Breast epithelium (tissue), 4 donors: ENCODE data around the gene C1QC. TPM values are rescaled to one million over a fixed set of nuclear protein-coding genes. Genes with fewer than 3 reads are reported as not detected.

Experiments
- DNase-seq, 2 donors: peaks; one replicate each; pipeline ENCODE4 v3.0.0-alpha.2; 2019; ENCODE audit warnings: low spot score in 2 of 2
- H3K27ac ChIP-seq, 2 donors: fragments of 200-600 bp; sonication (generic) in 1 of 2; one replicate each; pipeline ENCODE4 v1.5.1; 2016 to 2019; ENCODE audit warnings: mild to moderate bottlenecking in 1 of 2
- H3K27me3 ChIP-seq, 2 donors: fragments of 200-600 bp; sonication (generic) in 1 of 2; one replicate each; pipeline versions ENCODE4 v1.5.1 to v1.6.0; 2017 to 2019; ENCODE audit warnings: control low read depth in 1 of 2, mild to moderate bottlenecking in 1 of 2
- H3K36me3 ChIP-seq: fragments of 200-600 bp; one replicate; pipeline ENCODE4 v1.5.1; 2019
- H3K4me1 ChIP-seq, 2 donors: fragments of 200-600 bp; sonication (generic); one replicate each; pipeline ENCODE4 v1.5.1; 2016 to 2019; ENCODE audit warnings: control low read depth in 1 of 2
- H3K4me3 ChIP-seq, 3 donors: fragments of 200-600 bp; sonication (generic); 1 replicate in 2 of 3; 2 replicates in 1 of 3; pipeline ENCODE4 v1.5.1; 2016 to 2019; ENCODE audit warnings: mild to moderate bottlenecking in 3 of 3, moderate library complexity in 2 of 3
- H3K9me3 ChIP-seq, 2 donors: fragments of 200-600 bp; sonication (generic) in 1 of 2; one replicate each; pipeline ENCODE4 v1.5.1; 2016 to 2019; ENCODE audit warnings: control low read depth in 1 of 2
- POLR2A ChIP-seq: fragments of 450-650 bp; IDR thresholded peaks from one replicate; pipeline ENCODE4 v1.6.1; 2016; ENCODE audit warnings: antibody characterized with exemption, mild to moderate bottlenecking, moderate library complexity
- POLR2AphosphoS5 ChIP-seq, 3 donors: sonication (generic); formaldehyde crosslinking; IDR thresholded peaks; one replicate each; pipeline ENCODE4 v1.6.1; 2017; ENCODE audit warnings: antibody characterized with exemption in 3 of 3
- intact Hi-C: fragments of 100-400 bp; cut with DNase I; formaldehyde crosslinking; loops from one replicate; pipeline ENCODE4 v1.15.1; 2023; ENCODE audit warnings: low total_unique reads
- total RNA-seq, 3 donors: library from RNA; depleted of rRNA; stranded (reverse); fragments of >200 nt; gene quantifications; one replicate each; pipeline ENCODE4 v1.1.0, GENCODE V29; 2016
- TF ChIP-seq, protein P1 (sequence below), 3 donors: fragments of 450-650 bp; IDR thresholded peaks; one replicate each; pipeline ENCODE4 v1.5.1; 2016 to 2017; ENCODE audit warnings: antibody characterized with exemption in 3 of 3, mild to moderate bottlenecking in 3 of 3, moderate library complexity in 3 of 3

C1QC gene
- total RNA-seq, 3 donors from 2014 or later = 76.4 to 385 (median 113) TPM

DNA sequence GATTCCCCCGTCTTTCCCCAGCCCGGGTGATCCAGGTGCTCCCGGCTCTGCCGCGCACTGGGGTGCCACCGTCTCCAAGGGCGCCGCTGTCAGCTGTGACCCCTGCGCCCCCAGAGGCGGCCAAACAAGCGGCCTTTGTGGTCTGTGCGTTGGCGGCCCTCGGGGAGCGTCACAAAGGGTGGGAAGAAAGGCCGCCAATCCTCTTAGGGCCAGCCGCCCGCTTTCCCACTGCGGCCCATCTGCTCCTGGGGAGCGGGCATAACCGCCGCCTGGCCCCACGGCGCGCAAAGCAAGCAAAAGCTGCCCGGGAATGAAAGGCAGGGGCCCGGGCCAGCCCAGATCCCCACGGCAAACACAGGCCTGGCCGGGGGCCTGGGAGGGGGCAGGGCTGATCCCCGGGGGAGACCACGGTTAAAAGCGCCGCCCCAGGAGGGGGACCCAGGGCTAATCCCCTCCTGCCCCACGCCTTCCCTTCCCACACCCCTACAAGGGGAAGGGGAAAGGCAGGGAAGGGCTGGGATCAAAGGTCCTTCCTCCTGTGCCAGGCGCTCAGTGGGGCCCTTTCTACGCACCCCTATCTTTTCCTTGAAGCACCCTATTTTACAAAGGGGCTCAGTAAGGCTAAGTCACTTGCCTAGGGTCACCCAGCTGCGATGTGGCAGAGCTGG is 33.6 kb downstream of the C1QC start:
- Histone ChIP-seq H3K9me3 (no peaks in the 10 kb centered on the region), H3K4me3 (no peak overlapping the region), H3K27ac (no peak overlapping the region), H3K36me3 (no peaks in the 10 kb centered on the region), H3K27me3 (peaks cover 0 to 12% of the 10 kb centered on the region in 2 donors), H3K4me1 (no peaks in the 10 kb centered on the region)
- intact Hi-C loops = no loop called here
- DNase-seq = no peak
- TF ChIP-seq POLR2AphosphoS5 (IDR thresholded peaks at IDR 0.05) = no peak
- TF ChIP-seq POLR2A = no peak
- TF ChIP-seq, protein P1, sequence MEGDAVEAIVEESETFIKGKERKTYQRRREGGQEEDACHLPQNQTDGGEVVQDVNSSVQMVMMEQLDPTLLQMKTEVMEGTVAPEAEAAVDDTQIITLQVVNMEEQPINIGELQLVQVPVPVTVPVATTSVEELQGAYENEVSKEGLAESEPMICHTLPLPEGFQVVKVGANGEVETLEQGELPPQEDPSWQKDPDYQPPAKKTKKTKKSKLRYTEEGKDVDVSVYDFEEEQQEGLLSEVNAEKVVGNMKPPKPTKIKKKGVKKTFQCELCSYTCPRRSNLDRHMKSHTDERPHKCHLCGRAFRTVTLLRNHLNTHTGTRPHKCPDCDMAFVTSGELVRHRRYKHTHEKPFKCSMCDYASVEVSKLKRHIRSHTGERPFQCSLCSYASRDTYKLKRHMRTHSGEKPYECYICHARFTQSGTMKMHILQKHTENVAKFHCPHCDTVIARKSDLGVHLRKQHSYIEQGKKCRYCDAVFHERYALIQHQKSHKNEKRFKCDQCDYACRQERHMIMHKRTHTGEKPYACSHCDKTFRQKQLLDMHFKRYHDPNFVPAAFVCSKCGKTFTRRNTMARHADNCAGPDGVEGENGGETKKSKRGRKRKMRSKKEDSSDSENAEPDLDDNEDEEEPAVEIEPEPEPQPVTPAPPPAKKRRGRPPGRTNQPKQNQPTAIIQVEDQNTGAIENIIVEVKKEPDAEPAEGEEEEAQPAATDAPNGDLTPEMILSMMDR (IDR thresholded peaks at IDR 0.05) = no peak

GRCh38 chr1:22677931-22678896 is 34.8 kb downstream of the C1QC start:
- Histone ChIP-seq H3K27me3 (peaks cover 0 to 7% of the 10 kb centered on the region in 2 donors), H3K4me3 (no peak overlapping the region), H3K9me3 (no peaks in the 10 kb centered on the region), H3K27ac (no peak overlapping the region), H3K4me1 (no peaks in the 10 kb centered on the region), H3K36me3 (no peaks in the 10 kb centered on the region)
- DNase-seq = no peak
- intact Hi-C loops = no loop called here
- TF ChIP-seq POLR2AphosphoS5 (IDR thresholded peaks at IDR 0.05) (no peak), POLR2A (no peak)
- TF ChIP-seq, protein P1 (IDR thresholded peaks at IDR 0.05) = no peak

DNA sequence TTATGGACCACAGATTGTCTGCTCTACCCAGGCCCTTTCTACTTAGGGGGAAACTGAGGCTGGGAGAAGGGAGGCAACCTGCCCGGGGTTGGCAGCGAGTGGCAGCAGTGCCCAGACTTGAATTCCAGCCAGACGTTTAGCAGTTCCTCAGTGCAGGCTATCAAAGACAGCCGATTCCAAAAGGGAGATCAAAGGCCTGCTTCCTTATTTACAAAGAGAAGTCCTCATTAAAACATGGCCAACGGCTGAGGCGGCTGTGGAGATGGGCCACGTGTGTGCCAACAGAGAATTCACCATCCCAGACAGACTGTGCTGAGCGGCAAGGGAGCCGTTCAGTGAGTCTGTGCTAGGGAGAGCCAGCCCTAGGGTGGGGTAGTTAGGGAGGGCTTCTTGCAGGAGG is 37.3 kb downstream of the C1QC start:
- Histone ChIP-seq H3K4me3 (no peak overlapping the region), H3K4me1 (no peaks in the 10 kb centered on the region), H3K27me3 (no peaks in the 10 kb centered on the region), H3K27ac (no peak overlapping the region), H3K36me3 (no peaks in the 10 kb centered on the region), H3K9me3 (no peaks in the 10 kb centered on the region)
- intact Hi-C loops = no loop called here
- TF ChIP-seq POLR2AphosphoS5 (IDR thresholded peaks at IDR 0.05) = no peak
- TF ChIP-seq, protein P1 (IDR thresholded peaks at IDR 0.05) = no peak
- no peak for TF ChIP-seq POLR2A
- no peak for DNase-seq

GRCh38 chr1:22681556-22682276 is 38.3 kb downstream of the C1QC start:
- Histone ChIP-seq H3K27me3 (no peaks in the 10 kb centered on the region), H3K9me3 (no peaks in the 10 kb centered on the region), H3K36me3 (no peaks in the 10 kb centered on the region), H3K4me3 (no peak overlapping the region), H3K4me1 (no peaks in the 10 kb centered on the region), H3K27ac (no peak overlapping the region)
- intact Hi-C loops = no loop called here
- TF ChIP-seq POLR2AphosphoS5 (IDR thresholded peaks at IDR 0.05) = no peak
- TF ChIP-seq POLR2A = no peak
- TF ChIP-seq, protein P1 (IDR thresholded peaks at IDR 0.05) = no peak
- DNase-seq = no peak
